ENCODE results near the gene KIF26B. TPM values are rescaled to one million over a fixed set of nuclear protein-coding genes. Genes with fewer than 3 reads are reported as not detected.

KIF26B gene
- total RNA-seq, 2 experiments from 2014 or later = not detected

GRCh38 chr1:245742896-245743295 is 588.1 kb downstream of the KIF26B start:
- no peak for TF ChIP-seq EZH2phosphoT487 (IDR thresholded peaks at IDR 0.05; ENCODE audit: borderline replicate concordance, low read depth, low read length)
- TF ChIP-seq, protein P1, sequence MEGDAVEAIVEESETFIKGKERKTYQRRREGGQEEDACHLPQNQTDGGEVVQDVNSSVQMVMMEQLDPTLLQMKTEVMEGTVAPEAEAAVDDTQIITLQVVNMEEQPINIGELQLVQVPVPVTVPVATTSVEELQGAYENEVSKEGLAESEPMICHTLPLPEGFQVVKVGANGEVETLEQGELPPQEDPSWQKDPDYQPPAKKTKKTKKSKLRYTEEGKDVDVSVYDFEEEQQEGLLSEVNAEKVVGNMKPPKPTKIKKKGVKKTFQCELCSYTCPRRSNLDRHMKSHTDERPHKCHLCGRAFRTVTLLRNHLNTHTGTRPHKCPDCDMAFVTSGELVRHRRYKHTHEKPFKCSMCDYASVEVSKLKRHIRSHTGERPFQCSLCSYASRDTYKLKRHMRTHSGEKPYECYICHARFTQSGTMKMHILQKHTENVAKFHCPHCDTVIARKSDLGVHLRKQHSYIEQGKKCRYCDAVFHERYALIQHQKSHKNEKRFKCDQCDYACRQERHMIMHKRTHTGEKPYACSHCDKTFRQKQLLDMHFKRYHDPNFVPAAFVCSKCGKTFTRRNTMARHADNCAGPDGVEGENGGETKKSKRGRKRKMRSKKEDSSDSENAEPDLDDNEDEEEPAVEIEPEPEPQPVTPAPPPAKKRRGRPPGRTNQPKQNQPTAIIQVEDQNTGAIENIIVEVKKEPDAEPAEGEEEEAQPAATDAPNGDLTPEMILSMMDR (conservative IDR thresholded peaks at IDR 0.05; ENCODE audit: low read length) = no peak

GRCh38 chr1:245748240-245748639 is 593.5 kb downstream of the KIF26B start:
- H3K27ac ChIP-seq (ENCODE audit: low read depth, low read length, poor library complexity, severe bottlenecking) = no peak overlapping the region
- DNase-seq (ENCODE audit: low spot score) = no peak
- H3K9me2 ChIP-seq (ENCODE audit: insufficient read depth, low read length) = no peaks in the 10 kb centered on the region
- no peak for TF ChIP-seq EZH2phosphoT487 (IDR thresholded peaks at IDR 0.05; ENCODE audit: borderline replicate concordance, low read depth, low read length)
- TF ChIP-seq, protein P1 (conservative IDR thresholded peaks at IDR 0.05; ENCODE audit: low read length) = no peak
- CTCF ChIA-PET (ENCODE audit: unreplicated experiment) = no interaction called here
- H3K9me3 ChIP-seq (ENCODE audit: low read length) = no peaks in the 10 kb centered on the region
- H3K4me2 ChIP-seq (ENCODE audit: low read length) = no peak overlapping the region
- no peak overlapping the region for H2AFZ ChIP-seq (ENCODE audit: low read length)
- no peaks in the 10 kb centered on the region for H4K20me1 ChIP-seq (ENCODE audit: insufficient read depth, low read length)
- BruUV-seq (replicated peaks) = no TSS peak
- H3K4me3 ChIP-seq (ENCODE audit: low read depth, low read length, poor library complexity, severe bottlenecking) = no peak overlapping the region
- H3K79me2 ChIP-seq (ENCODE audit: insufficient read depth, low read depth, low read length) = no peaks in the 10 kb centered on the region
- intact Hi-C loops (cut with micrococcal nuclease; ENCODE audit: unreplicated experiment) = no loop called here
- POLR2A ChIA-PET = no interaction called here
- H3K36me3 ChIP-seq (ENCODE audit: insufficient read depth, low read length) = no peaks in the 10 kb centered on the region
- no peaks in the 10 kb centered on the region for H3K4me1 ChIP-seq (ENCODE audit: insufficient read depth, low read length, poor library complexity, severe bottlenecking)

More at GRCh38 chr1:245742896-245743295, 588.1 kb downstream of the KIF26B start:
- Histone ChIP-seq H4K20me1 (ENCODE audit: insufficient read depth, low read length) (no peaks in the 10 kb centered on the region), H3K4me1 (ENCODE audit: insufficient read depth, low read length, poor library complexity, severe bottlenecking) (no peaks in the 10 kb centered on the region), H3K9me3 (ENCODE audit: low read length) (no peaks in the 10 kb centered on the region), H3K36me3 (ENCODE audit: insufficient read depth, low read length) (no peaks in the 10 kb centered on the region), H3K4me3 (ENCODE audit: low read depth, low read length, poor library complexity, severe bottlenecking) (no peak overlapping the region), H3K27ac (ENCODE audit: low read depth, low read length, poor library complexity, severe bottlenecking) (no peak overlapping the region), H2AFZ (ENCODE audit: low read length) (no peak overlapping the region), H3K9me2 (ENCODE audit: insufficient read depth, low read length) (no peaks in the 10 kb centered on the region), H3K4me2 (ENCODE audit: low read length) (no peak overlapping the region), H3K79me2 (ENCODE audit: insufficient read depth, low read depth, low read length) (no peaks in the 10 kb centered on the region)
- CTCF ChIA-PET (ENCODE audit: unreplicated experiment) = no interaction called here
- BruUV-seq (replicated peaks) = no TSS peak
- intact Hi-C loops (cut with micrococcal nuclease; ENCODE audit: unreplicated experiment) = no loop called here
- no peak for DNase-seq (ENCODE audit: low spot score)
- POLR2A ChIA-PET = no interaction called here

- POLR2A ChIA-PET = no interaction called here
- H3K79me2 ChIP-seq (ENCODE audit: insufficient read depth, low read depth, low read length) = no peaks in the 10 kb centered on the region
- intact Hi-C loops (cut with micrococcal nuclease; ENCODE audit: unreplicated experiment) = no loop called here
Observed at GRCh38 chr1:245748646-245749045, 593.9 kb downstream of the KIF26B start.

More at GRCh38 chr1:245748646-245749045, 593.9 kb downstream of the KIF26B start:
- Histone ChIP-seq H2AFZ (ENCODE audit: low read length) (no peak overlapping the region), H3K4me3 (ENCODE audit: low read depth, low read length, poor library complexity, severe bottlenecking) (no peak overlapping the region), H3K27ac (ENCODE audit: low read depth, low read length, poor library complexity, severe bottlenecking) (no peak overlapping the region), H4K20me1 (ENCODE audit: insufficient read depth, low read length) (no peaks in the 10 kb centered on the region), H3K36me3 (ENCODE audit: insufficient read depth, low read length) (no peaks in the 10 kb centered on the region), H3K4me1 (ENCODE audit: insufficient read depth, low read length, poor library complexity, severe bottlenecking) (no peaks in the 10 kb centered on the region), H3K9me3 (ENCODE audit: low read length) (no peaks in the 10 kb centered on the region), H3K9me2 (ENCODE audit: insufficient read depth, low read length) (no peaks in the 10 kb centered on the region), H3K4me2 (ENCODE audit: low read length) (no peak overlapping the region)
- TF ChIP-seq, protein P1 (conservative IDR thresholded peaks at IDR 0.05; ENCODE audit: low read length) = no peak
- TF ChIP-seq EZH2phosphoT487 (IDR thresholded peaks at IDR 0.05; ENCODE audit: borderline replicate concordance, low read depth, low read length) = no peak
- CTCF ChIA-PET (ENCODE audit: unreplicated experiment) = no interaction called here
- DNase-seq (ENCODE audit: low spot score) = no peak
- BruUV-seq (replicated peaks) = no TSS peak

Data from OCI-LY7 (cell line).